Panc1 (cell line): ENCODE measurements around the gene PTGIR. TPM values are rescaled to one million over a fixed set of nuclear protein-coding genes. Genes with fewer than 3 reads are reported as not detected.

Experiments used
- ATAC-seq: fragments of 200-7000 bp; cut with Tn5 transposase; 2 replicates; pipeline ENCODE4 v1.9.1; 2020; ENCODE audit warnings: mild to moderate bottlenecking, moderate library complexity
- BruUV-seq: library from RNA; stranded (reverse); fragments of 400-500 nt; replicated peaks from 2 replicates; lab custom pipeline; 2021; lab: Mats Ljungman, UMichigan
- CTCF ChIA-PET: fragments of 300-600 bp; sonication (Branson Sonifier 250); formaldehyde crosslinking; loops from one replicate; lab custom pipeline; 2022; ENCODE audit warnings: antibody characterized with exemption; lab: Charles Lee
- POLR2A ChIA-PET: fragments of 300-600 bp; sonication (Branson Sonifier 250); formaldehyde crosslinking; loops from one replicate; lab custom pipeline; 2022; ENCODE audit warnings: antibody characterized with exemption; lab: Charles Lee
- DNase-seq: peaks from one replicate; pipeline ENCODE4 v3.0.0-alpha.2; 2010; ENCODE audit warnings: low read depth, low spot score
- H3K27ac ChIP-seq: 2 replicates; pipeline ENCODE4 v1.5.1; 2011; ENCODE audit warnings: mild to moderate bottlenecking, low read length, inconsistent platforms
- H3K27me3 ChIP-seq: fragments of 200-500 bp; sonication (Bioruptor generic); 2 replicates; pipeline ENCODE4 v1.6.0; 2014; ENCODE audit warnings: low read length, inconsistent platforms; ENCODE audit not compliant: control insufficient read depth, insufficient read depth
- H3K36me3 ChIP-seq: fragments of 200-500 bp; sonication (Bioruptor generic); 2 replicates; pipeline ENCODE4 v1.5.1; 2014; ENCODE audit warnings: inconsistent platforms, mild to moderate bottlenecking, low read length, moderate library complexity; ENCODE audit not compliant: control insufficient read depth, insufficient read depth
- H3K4me1 ChIP-seq: 2 replicates; pipeline ENCODE4 v1.5.1; 2011; ENCODE audit warnings: inconsistent platforms, mild to moderate bottlenecking, low read length, moderate library complexity; ENCODE audit not compliant: control insufficient read depth, insufficient read depth
- H3K4me3 ChIP-seq, 2 experiments: 2 replicates each; pipeline ENCODE4 v1.5.1; 2011 to 2012; ENCODE audit warnings: low read depth in 2 of 2, low read length in 2 of 2, mild to moderate bottlenecking in 2 of 2, inconsistent platforms in 1 of 2, moderate library complexity in 1 of 2
- H3K9me3 ChIP-seq: fragments of 200-500 bp; sonication (Bioruptor generic); 2 replicates; pipeline ENCODE4 v1.5.1; 2014; ENCODE audit warnings: low read depth, mild to moderate bottlenecking, inconsistent platforms, low read length, moderate library complexity; ENCODE audit not compliant: control insufficient read depth, insufficient read depth
- CTCF ChIP-seq: fragments of 450-650 bp; IDR thresholded peaks from 2 replicates; pipeline ENCODE4 v1.5.1; 2017; ENCODE audit warnings: mild to moderate bottlenecking
- POLR2AphosphoS5 ChIP-seq: IDR thresholded peaks from 2 replicates; pipeline ENCODE4 v1.6.1; 2012; ENCODE audit warnings: mild to moderate bottlenecking, low read depth, low read length, moderate library complexity
- REST ChIP-seq, 2 experiments: IDR thresholded peaks; 2 replicates each; pipeline ENCODE4 v1.6.1; 2011 to 2012; ENCODE audit warnings: low read depth in 2 of 2, control low read depth in 1 of 2, low read length in 1 of 2, mild to moderate bottlenecking in 1 of 2, moderate library complexity in 1 of 2; ENCODE audit not compliant: insufficient read depth in 1 of 2
- SIN3A ChIP-seq: IDR thresholded peaks from 2 replicates; pipeline ENCODE4 v1.6.1; 2012; ENCODE audit warnings: low read depth, mild to moderate bottlenecking, low read length, moderate library complexity, borderline replicate concordance; ENCODE audit not compliant: insufficient read depth
- TCF7L2 ChIP-seq: IDR thresholded peaks from 2 replicates; pipeline ENCODE4 v1.6.1; 2011; ENCODE audit warnings: mild to moderate bottlenecking, low read depth, low read length, inconsistent platforms
- in situ Hi-C: cut with HindIII; loops from 2 replicates; pipeline ENCODE4 v1.10.0; 2016; ENCODE audit warnings: low sequenced_read_pairs, low pct_unique_long_range_greater_than_20kb
- intact Hi-C: fragments of 100-400 bp; cut with micrococcal nuclease; formaldehyde crosslinking; loops from one replicate; pipeline ENCODE4 v1.10.0; 2022; ENCODE audit not compliant: unreplicated experiment
- total RNA-seq: library from RNA; stranded (reverse); gene quantifications from one replicate; pipeline ENCODE4 v1.2.1, GENCODE V29; 2021; ENCODE audit not compliant: unreplicated experiment

PTGIR gene
- total RNA-seq, 1 experiment from 2014 or later = 0.08 TPM

DNA sequence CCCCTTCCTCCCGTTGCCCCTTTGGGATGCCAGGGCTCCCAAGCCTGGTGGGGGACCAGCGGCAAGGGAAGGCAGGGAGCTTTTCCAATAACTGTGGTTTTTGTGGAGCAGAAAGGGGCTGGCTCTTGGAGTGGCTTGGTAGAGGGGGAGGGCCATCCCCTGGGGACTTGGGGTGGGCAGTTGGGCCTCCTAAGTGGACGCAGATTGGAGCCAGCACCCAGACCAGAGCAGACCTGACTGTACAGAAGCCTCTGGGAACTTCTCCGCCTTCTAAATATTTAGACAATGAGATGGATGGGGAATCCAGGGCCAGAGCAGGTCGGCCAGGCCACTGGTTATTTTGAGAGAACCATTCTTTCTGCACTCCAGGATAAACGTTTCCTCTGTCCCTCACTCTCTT, 4.2 kb downstream of the PTGIR start:
- BruUV-seq = no TSS peak
- in situ Hi-C loops = no loop called here
- Histone ChIP-seq H3K4me3 (no peak overlapping the region), H3K4me1 (no peaks in the 10 kb centered on the region; the same call in 1 of the 2 replicates), H3K27me3 (no peaks in the 10 kb centered on the region), H3K9me3 (no peaks in the 10 kb centered on the region), H3K27ac (no peak overlapping the region), H3K36me3 (no peaks in the 10 kb centered on the region)
- TF ChIP-seq POLR2AphosphoS5 (no peak), SIN3A (no peak), TCF7L2 (no peak), REST (IDR thresholded peaks at IDR 0.05; ENCODE audit: insufficient read depth in 1 of 2, low read depth in 2 of 2, low read length in 1 of 2) (no peak)
- intact Hi-C loops = no loop called here
- ATAC-seq (no peak), DNase-seq (no peak)
- POLR2A ChIA-PET = no interaction called here
- CTCF ChIA-PET = no interaction called here

GRCh38 chr19:46620267-46620666, 4.6 kb downstream of the PTGIR start:
- TF ChIP-seq POLR2AphosphoS5 = no peak
- TF ChIP-seq REST (IDR thresholded peaks at IDR 0.05; ENCODE audit: insufficient read depth in 1 of 2, low read depth in 2 of 2, low read length in 1 of 2) = no peak
- no peak for TF ChIP-seq SIN3A
- no peak for TF ChIP-seq TCF7L2
- TF ChIP-seq CTCF = no peak
- Histone ChIP-seq H3K9me3 (no peaks in the 10 kb centered on the region), H3K4me1 (no peaks in the 10 kb centered on the region; the same call in 1 of the 2 replicates), H3K27ac (no peak overlapping the region), H3K36me3 (no peaks in the 10 kb centered on the region), H3K27me3 (no peaks in the 10 kb centered on the region), H3K4me3 (no peak overlapping the region)
- in situ Hi-C loops (no loop called here), intact Hi-C loops (no loop called here)
- CTCF ChIA-PET = interaction anchor here (0.5 kb wide), 1 partner anchor 38 kb away, joined by 4 read pairs; no protein-coding TSS in a partner anchor
- DNase-seq (no peak), ATAC-seq (no peak)
- POLR2A ChIA-PET = no interaction called here
- no TSS peak for BruUV-seq
